HL-60 (cell line): ENCODE results near the gene NIPSNAP2.

Source experiments
- CTCF ChIP-seq: IDR thresholded peaks from one replicate; pipeline ENCODE4 v1.5.1; 2011; ENCODE audit warnings: low read length, control low read depth, inconsistent platforms; ENCODE audit not compliant: insufficient read depth
- POLR2AphosphoS5 ChIP-seq: IDR thresholded peaks from 2 replicates; pipeline ENCODE4 v1.6.1; 2012; ENCODE audit warnings: low read depth

GRCh38 chr7:55964261-55965099, at the start of gene NIPSNAP2:
- TF ChIP-seq CTCF (no peak), POLR2AphosphoS5 (no peak)
